CD4-positive, alpha-beta T cell treated with Interleukin-4 for 1 hour (primary cell): ENCODE results near the gene AGRP.

ENCODE experiments used
- DNase-seq, 2 donors: peaks; one replicate each; pipeline ENCODE4 v3.0.0-alpha.2; 2020 to 2022

Gene AGRP

GRCh38 chr16:67463059-67463458, 20.3 kb downstream of the AGRP start:
- no peak for DNase-seq

GRCh38 chr16:67462279-67462655, 21.1 kb downstream of the AGRP start:
- DNase-seq = no peak

- DNase-seq = no peak
These were observed 21.6 kb downstream of the AGRP start for GRCh38 chr16:67461600-67462278.

GRCh38 chr16:67460961-67461360, 22.4 kb downstream of the AGRP start:
- DNase-seq = no peak

GRCh38 chr16:67460168-67460567, 23.2 kb downstream of the AGRP start:
- DNase-seq = no peak

- DNase-seq = no peak
These were observed 23.5 kb downstream of the AGRP start for GRCh38 chr16:67459861-67460150.

- DNase-seq = no peak
These were observed 24.1 kb downstream of the AGRP start for GRCh38 chr16:67459066-67459860.

- DNase-seq = no peak
These were observed 25.2 kb downstream of the AGRP start for GRCh38 chr16:67458121-67458641.

GRCh38 chr16:67457611-67458010, 25.7 kb downstream of the AGRP start:
- DNase-seq = no peak

GRCh38 chr16:67456391-67457081, 26.8 kb downstream of the AGRP start:
- no peak for DNase-seq

- no peak for DNase-seq
These were observed 28.5 kb downstream of the AGRP start for GRCh38 chr16:67454852-67455251.

- DNase-seq = no peak
These were observed 29.2 kb downstream of the AGRP start for GRCh38 chr16:67454104-67454503.

- no peak for DNase-seq
These were observed 31.5 kb downstream of the AGRP start for GRCh38 chr16:67451704-67452435.

GRCh38 chr16:67451061-67451703, 32.2 kb downstream of the AGRP start:
- DNase-seq = no peak

GRCh38 chr16:67449739-67450138, 33.6 kb downstream of the AGRP start:
- DNase-seq = no peak

- no peak for DNase-seq
These were observed 34.0 kb downstream of the AGRP start for GRCh38 chr16:67449336-67449735.

GRCh38 chr16:67448580-67448979, 34.8 kb downstream of the AGRP start:
- DNase-seq = no peak

GRCh38 chr16:67447508-67448076, 35.8 kb downstream of the AGRP start:
- DNase-seq = peak; percentile 60 to 64

GRCh38 chr16:67446968-67447507, 36.3 kb downstream of the AGRP start:
- DNase-seq = no peak

- DNase-seq = no peak
These were observed 37.1 kb downstream of the AGRP start for GRCh38 chr16:67445913-67446907.

- DNase-seq = no peak
These were observed 37.9 kb downstream of the AGRP start for GRCh38 chr16:67445441-67445912.
